HCT116 (cell line): ENCODE data around the gene RET. TPM values are rescaled to one million over a fixed set of nuclear protein-coding genes. Genes with fewer than 3 reads are reported as not detected.

ENCODE experiments used
- ATAC-seq: fragments of 200-7000 bp; cut with Tn5 transposase; 2 replicates; pipeline ENCODE4 v1.9.1; 2020; ENCODE audit warnings: mild to moderate bottlenecking, moderate library complexity
- BruUV-seq: library from RNA; stranded (reverse); fragments of 400-500 nt; replicated peaks from 2 replicates; lab custom pipeline; 2021; lab: Mats Ljungman, UMichigan
- CTCF ChIA-PET: fragments of 300-600 bp; sonication (Branson Sonifier 250); formaldehyde crosslinking; loops from one replicate; lab custom pipeline; 2021; ENCODE audit warnings: antibody characterized with exemption; lab: Charles Lee
- POLR2A ChIA-PET: fragments of 300-600, 350-600 bp; sonication (Branson Sonifier 250); formaldehyde crosslinking; loops from one replicate; lab custom pipeline; 2021; ENCODE audit warnings: antibody characterized with exemption; lab: Charles Lee
- RAD21 ChIA-PET, 2 experiments: fragments of 300-600 bp; sonication (Branson Sonifier 250); formaldehyde crosslinking; loops; one replicate each; lab custom pipeline; 2023; ENCODE audit warnings: low total read pairs in 2 of 2; ENCODE audit not compliant: uncharacterized antibody in 2 of 2, unreplicated experiment in 2 of 2, low non-redundant PET in 1 of 2; lab: Charles Lee
- DNase-seq: peaks from one replicate; pipeline ENCODE4 v3.0.0-alpha.2; 2010; ENCODE audit warnings: low read depth, low spot score
- H2AFZ ChIP-seq: fragments of 200-600 bp; shearing (Covaris generic), sonication (generic); 2 replicates; pipeline ENCODE4 v1.6.1; 2017; ENCODE audit warnings: low read depth, mixed run types, mixed read lengths, antibody characterized with exemption, low read length; ENCODE audit not compliant: poor library complexity, severe bottlenecking
- H3K27ac ChIP-seq: 2 replicates; pipeline ENCODE4 v1.5.1; 2012; ENCODE audit warnings: low read depth, low read length
- H3K27me3 ChIP-seq: fragments of 200-600 bp; sonication (generic); 2 replicates; pipeline ENCODE4 v1.6.1; 2016; ENCODE audit warnings: mixed run types, low read length, mixed read lengths; ENCODE audit not compliant: insufficient read depth
- H3K36me3 ChIP-seq, 2 experiments: fragments of 200-500 bp in 1 of 2; fragments of 200-600 bp in 1 of 2; sonication (Bioruptor generic) in 1 of 2; sonication (generic) in 1 of 2; 2 replicates each; pipeline versions ENCODE4 v1.5.1 to v1.6.1; 2014 to 2016; ENCODE audit warnings: low read length in 2 of 2, inconsistent platforms in 1 of 2, mixed read lengths in 1 of 2, mixed run types in 1 of 2; ENCODE audit not compliant: insufficient read depth in 2 of 2, control insufficient read depth in 1 of 2
- H3K4me1 ChIP-seq, 2 experiments: fragments of 200-600 bp in 1 of 2; sonication (generic) in 1 of 2; 2 replicates each; pipeline versions ENCODE4 v1.5.1 to v1.6.1; 2012 to 2017; ENCODE audit warnings: low read length in 2 of 2, inconsistent platforms in 1 of 2, mild to moderate bottlenecking in 1 of 2, mixed read lengths in 1 of 2, mixed run types in 1 of 2, moderate library complexity in 1 of 2; ENCODE audit not compliant: insufficient read depth in 2 of 2, control insufficient read depth in 1 of 2
- H3K4me2 ChIP-seq: fragments of 200-600 bp; sonication (generic); 2 replicates; pipeline ENCODE4 v1.6.1; 2017; ENCODE audit warnings: mixed run types, low read length, mixed read lengths
- H3K4me3 ChIP-seq, 2 experiments: fragments of 200-600 bp in 1 of 2; sonication (generic) in 1 of 2; replicated peaks in 1 of 2; 2 replicates each; pipeline ENCODE4 v1.5.1; 2011 to 2016; ENCODE audit warnings: low read length in 2 of 2, control low read depth in 1 of 2, low read depth in 1 of 2, mild to moderate bottlenecking in 1 of 2, mixed read lengths in 1 of 2, mixed run types in 1 of 2
- H3K79me2 ChIP-seq: fragments of 200-600 bp; sonication (generic); 2 replicates; pipeline ENCODE4 v1.6.1; 2017; ENCODE audit warnings: mild to moderate bottlenecking, mixed run types, low read length, moderate library complexity, mixed read lengths; ENCODE audit not compliant: insufficient read depth
- H3K9ac ChIP-seq: fragments of 200-600 bp; sonication (generic); 2 replicates; pipeline ENCODE4 v1.6.1; 2016; ENCODE audit warnings: low read length, mixed read lengths
- H3K9me2 ChIP-seq: fragments of 200-600 bp; sonication (generic), shearing (Covaris generic); 2 replicates; pipeline ENCODE4 v1.6.1; 2017; ENCODE audit warnings: mixed run types, mild to moderate bottlenecking, moderate library complexity; ENCODE audit not compliant: insufficient read depth
- H3K9me3 ChIP-seq, 2 experiments: fragments of 200-500 bp in 1 of 2; fragments of 200-600 bp in 1 of 2; sonication (Bioruptor generic) in 1 of 2; sonication (generic) in 1 of 2; 2 replicates each; pipeline ENCODE4 v1.6.1; 2014 to 2017; ENCODE audit warnings: low read length in 2 of 2, mixed read lengths in 2 of 2, inconsistent platforms in 1 of 2, low read depth in 1 of 2, mild to moderate bottlenecking in 1 of 2, mixed run types in 1 of 2, moderate library complexity in 1 of 2; ENCODE audit not compliant: control insufficient read depth in 1 of 2, insufficient read depth in 1 of 2
- H4K20me1 ChIP-seq: fragments of 200-600 bp; sonication (generic), shearing (Covaris generic); 2 replicates; pipeline ENCODE4 v1.6.1; 2017; ENCODE audit warnings: mixed run types, mild to moderate bottlenecking, moderate library complexity; ENCODE audit not compliant: insufficient read depth
- CEBPB ChIP-seq: IDR thresholded peaks from 2 replicates; pipeline ENCODE4 v1.6.1; 2012; ENCODE audit warnings: low read depth
- CTCF ChIP-seq, 3 experiments: fragments of 200-600 bp in 1 of 3; sonication (generic) in 1 of 3; IDR thresholded peaks in 2 of 3; conservative IDR thresholded peaks in 1 of 3; 2 replicates each; pipeline ENCODE4 v1.5.1; 2012 to 2017; ENCODE audit warnings: low read depth in 2 of 3, low read length in 2 of 3, antibody characterized with exemption in 1 of 3, borderline replicate concordance in 1 of 3, control low read depth in 1 of 3, mild to moderate bottlenecking in 1 of 3, mixed read lengths in 1 of 3, mixed run types in 1 of 3, moderate library complexity in 1 of 3; ENCODE audit not compliant: insufficient read depth in 1 of 3
- EGR1 ChIP-seq: IDR thresholded peaks from 2 replicates; pipeline ENCODE4 v1.6.1; 2012; ENCODE audit warnings: low read depth
- ELF1 ChIP-seq: IDR thresholded peaks from 2 replicates; pipeline ENCODE4 v1.6.1; 2012; ENCODE audit warnings: low read depth, borderline replicate concordance
- EZH2 ChIP-seq: fragments of 200-600 bp; sonication (generic); IDR thresholded peaks from 2 replicates; pipeline ENCODE4 v1.6.1; 2017; ENCODE audit warnings: antibody characterized with exemption, mixed run types
- EZH2phosphoT487 ChIP-seq: fragments of 200-600 bp; IDR thresholded peaks from 2 replicates; pipeline ENCODE4 v1.6.1; 2018; ENCODE audit warnings: antibody characterized with exemption, borderline replicate concordance
- JUND ChIP-seq: IDR thresholded peaks from 2 replicates; pipeline ENCODE4 v1.6.1; 2012
- MAX ChIP-seq: IDR thresholded peaks from 2 replicates; pipeline ENCODE4 v1.6.1; 2012
- POLR2AphosphoS5 ChIP-seq: IDR thresholded peaks from 2 replicates; pipeline ENCODE4 v1.6.1; 2011; ENCODE audit warnings: mild to moderate bottlenecking, low read depth, low read length, moderate library complexity
- SRF ChIP-seq: IDR thresholded peaks from 2 replicates; pipeline ENCODE4 v1.6.1; 2012; ENCODE audit warnings: low read depth
- TCF7L2 ChIP-seq: IDR thresholded peaks from 2 replicates; pipeline ENCODE4 v1.7.0; 2011; ENCODE audit warnings: borderline replicate concordance, inconsistent platforms; ENCODE audit not compliant: insufficient read depth, insufficient read length; ENCODE audit errors: extremely low read depth
- ZFX ChIP-seq: fragments of 450-650 bp; IDR thresholded peaks from 2 replicates; pipeline ENCODE4 v1.6.1; 2017
- intact Hi-C: fragments of 100-400 bp; cut with micrococcal nuclease; formaldehyde crosslinking; loops from 2 replicates; pipeline ENCODE4 v1.10.0; 2022
- total RNA-seq: library from RNA; stranded (reverse); gene quantifications from one replicate; pipeline ENCODE4 v1.2.1, GENCODE V29; 2021; ENCODE audit not compliant: unreplicated experiment
- TF ChIP-seq, protein P1 (sequence below): IDR thresholded peaks from 2 replicates; pipeline ENCODE4 v1.6.1; 2011; ENCODE audit warnings: mild to moderate bottlenecking, low read length, moderate library complexity; ENCODE audit not compliant: insufficient replicate concordance; ENCODE audit errors: extremely low read depth

Gene RET
- total RNA-seq, 1 experiment from 2014 or later, result 5.9 TPM

DNA sequence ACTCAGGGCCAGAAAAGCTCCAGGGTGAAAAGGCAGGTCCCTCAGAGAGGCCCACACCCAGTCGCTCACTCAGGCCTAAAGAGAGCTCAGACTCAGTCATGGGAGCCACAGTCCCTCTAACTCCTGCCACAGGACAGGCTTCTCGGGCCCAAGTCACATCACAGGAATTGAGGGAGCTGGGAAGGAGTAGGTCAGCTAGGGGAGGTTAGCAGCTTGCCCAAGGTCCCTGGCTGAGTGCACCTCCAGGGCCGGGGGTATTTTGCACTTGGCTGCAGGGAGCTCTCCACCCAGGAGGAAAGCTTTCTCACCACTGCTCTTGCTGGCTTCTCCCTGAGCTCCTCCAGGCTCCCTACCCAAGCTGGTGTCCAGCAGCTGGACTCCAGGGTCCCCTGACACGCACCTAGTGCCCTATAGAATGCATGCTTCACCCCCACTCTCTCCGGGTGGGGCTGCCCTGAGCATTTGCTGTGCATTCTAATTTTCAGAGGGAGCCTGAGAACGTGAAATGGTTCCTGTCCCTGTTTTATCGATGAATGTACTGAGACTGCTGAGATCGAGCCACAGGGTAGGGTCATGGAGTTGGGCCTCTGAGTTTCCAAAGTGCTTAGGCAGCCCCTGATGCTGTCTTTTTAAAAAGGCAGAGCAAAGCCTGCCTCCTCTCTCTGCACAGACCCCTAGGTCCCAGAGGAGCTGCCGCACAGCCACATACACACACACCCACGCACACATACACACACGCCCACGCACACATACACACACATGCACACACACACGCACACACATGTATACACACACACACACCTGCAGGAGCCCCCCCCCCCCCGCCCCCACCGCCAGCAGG is 37.9 kb upstream of the RET start:
- Histone ChIP-seq H3K9me2 (no peaks in the 10 kb centered on the region), H3K27ac (no peak overlapping the region), H2AFZ (no peak overlapping the region), H3K79me2 (no peaks in the 10 kb centered on the region), H3K27me3 (no peaks in the 10 kb centered on the region), H3K9me3 (0 out of 4 replicates have a peak, but pooled peaks cover 0 to 2% of the 10 kb centered on the region in 2 experiments), H3K4me1 (no peaks in the 10 kb centered on the region), H3K36me3 (no peaks in the 10 kb centered on the region), H3K9ac (no peak overlapping the region), H3K4me3 (no peak overlapping the region), H3K4me2 (no peak overlapping the region), H4K20me1 (no peaks in the 10 kb centered on the region)
- ChIA-PET RAD21 (no interaction called here), POLR2A (no interaction called here), CTCF (no interaction called here)
- no peak for ATAC-seq
- BruUV-seq, result no TSS peak
- DNase-seq, result no peak
- intact Hi-C loops, result no loop called here
- no peak for TF ChIP-seq ELF1
- no peak for TF ChIP-seq TCF7L2
- TF ChIP-seq MAX, result no peak
- TF ChIP-seq CEBPB, result no peak
- TF ChIP-seq, protein P1, sequence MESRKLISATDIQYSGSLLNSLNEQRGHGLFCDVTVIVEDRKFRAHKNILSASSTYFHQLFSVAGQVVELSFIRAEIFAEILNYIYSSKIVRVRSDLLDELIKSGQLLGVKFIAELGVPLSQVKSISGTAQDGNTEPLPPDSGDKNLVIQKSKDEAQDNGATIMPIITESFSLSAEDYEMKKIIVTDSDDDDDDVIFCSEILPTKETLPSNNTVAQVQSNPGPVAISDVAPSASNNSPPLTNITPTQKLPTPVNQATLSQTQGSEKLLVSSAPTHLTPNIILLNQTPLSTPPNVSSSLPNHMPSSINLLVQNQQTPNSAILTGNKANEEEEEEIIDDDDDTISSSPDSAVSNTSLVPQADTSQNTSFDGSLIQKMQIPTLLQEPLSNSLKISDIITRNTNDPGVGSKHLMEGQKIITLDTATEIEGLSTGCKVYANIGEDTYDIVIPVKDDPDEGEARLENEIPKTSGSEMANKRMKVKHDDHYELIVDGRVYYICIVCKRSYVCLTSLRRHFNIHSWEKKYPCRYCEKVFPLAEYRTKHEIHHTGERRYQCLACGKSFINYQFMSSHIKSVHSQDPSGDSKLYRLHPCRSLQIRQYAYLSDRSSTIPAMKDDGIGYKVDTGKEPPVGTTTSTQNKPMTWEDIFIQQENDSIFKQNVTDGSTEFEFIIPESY, result no peak
- no peak for TF ChIP-seq ZFX
- TF ChIP-seq JUND, result no peak
- no peak for TF ChIP-seq EGR1
- no peak for TF ChIP-seq POLR2AphosphoS5
- no peak for TF ChIP-seq EZH2
- no peak for TF ChIP-seq EZH2phosphoT487
- no peak for TF ChIP-seq SRF
- TF ChIP-seq CTCF (IDR thresholded peaks at IDR 0.05 in 2 of 3, conservative IDR thresholded peaks at IDR 0.05 in 1 of 3; ENCODE audit: borderline replicate concordance in 1 of 3, insufficient read depth in 1 of 3, low read depth in 2 of 3, low read length in 2 of 3), result no peak
